ENCODE measurements around the gene ASTL.
"Not testable (repeated sequence)": the region's sequence is repeated elsewhere in the genome, so short reads cannot be mapped to it uniquely, and the experiment has no call there.

ASTL gene

DNA sequence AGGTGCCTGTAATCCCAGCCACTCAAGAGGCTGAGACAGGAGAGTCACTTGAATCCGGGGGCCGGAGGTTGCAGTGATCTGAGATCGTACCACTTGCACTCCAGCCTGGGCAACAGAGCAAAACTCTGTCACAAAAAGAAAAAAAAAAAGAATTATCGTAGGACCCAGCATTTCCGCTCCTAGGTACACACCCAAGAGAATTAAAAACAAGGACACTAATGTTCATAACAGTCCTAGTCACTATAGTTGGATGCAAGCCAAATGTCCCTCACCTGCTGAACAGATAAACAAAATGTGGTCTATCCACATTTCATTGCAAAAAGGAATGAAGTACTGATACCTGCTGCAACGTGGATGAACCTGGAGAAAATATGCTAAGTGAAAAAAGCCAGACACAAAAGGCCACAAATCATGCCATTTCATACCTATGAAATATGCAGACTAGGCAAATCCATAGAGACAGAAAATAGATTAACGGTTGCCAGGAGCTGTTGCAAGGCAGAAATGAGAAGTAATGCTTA is 43.1 kb downstream of the ASTL start:
- no peak for FAIRE-seq

- FAIRE-seq: no peak
These were observed 44.8 kb downstream of the ASTL start for GRCh38 chr2:96093528-96093927.

DNA sequence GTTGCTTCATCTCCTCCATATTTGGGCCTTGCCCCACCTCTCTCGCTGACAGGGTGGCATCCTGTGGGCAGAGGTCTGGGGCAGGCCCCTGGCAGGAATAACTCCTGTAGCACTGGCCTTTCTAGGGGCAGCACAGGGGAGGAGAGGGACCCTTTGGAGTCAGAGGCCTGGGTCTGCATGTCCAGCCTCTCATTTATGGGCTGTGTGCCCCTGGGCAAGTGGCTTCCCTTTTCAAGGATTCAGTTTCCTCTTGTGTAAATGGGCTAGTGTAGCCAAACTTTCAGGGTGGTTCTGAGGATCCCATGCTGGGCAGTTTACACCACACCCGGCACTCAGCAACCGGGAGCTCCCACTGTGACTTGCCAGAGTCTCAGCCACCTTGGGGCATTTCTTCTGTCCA is 45.4 kb downstream of the ASTL start:
- no peak for FAIRE-seq

GRCh38 chr2:96092573-96092877 is 45.8 kb downstream of the ASTL start:
- no peak for FAIRE-seq

DNA sequence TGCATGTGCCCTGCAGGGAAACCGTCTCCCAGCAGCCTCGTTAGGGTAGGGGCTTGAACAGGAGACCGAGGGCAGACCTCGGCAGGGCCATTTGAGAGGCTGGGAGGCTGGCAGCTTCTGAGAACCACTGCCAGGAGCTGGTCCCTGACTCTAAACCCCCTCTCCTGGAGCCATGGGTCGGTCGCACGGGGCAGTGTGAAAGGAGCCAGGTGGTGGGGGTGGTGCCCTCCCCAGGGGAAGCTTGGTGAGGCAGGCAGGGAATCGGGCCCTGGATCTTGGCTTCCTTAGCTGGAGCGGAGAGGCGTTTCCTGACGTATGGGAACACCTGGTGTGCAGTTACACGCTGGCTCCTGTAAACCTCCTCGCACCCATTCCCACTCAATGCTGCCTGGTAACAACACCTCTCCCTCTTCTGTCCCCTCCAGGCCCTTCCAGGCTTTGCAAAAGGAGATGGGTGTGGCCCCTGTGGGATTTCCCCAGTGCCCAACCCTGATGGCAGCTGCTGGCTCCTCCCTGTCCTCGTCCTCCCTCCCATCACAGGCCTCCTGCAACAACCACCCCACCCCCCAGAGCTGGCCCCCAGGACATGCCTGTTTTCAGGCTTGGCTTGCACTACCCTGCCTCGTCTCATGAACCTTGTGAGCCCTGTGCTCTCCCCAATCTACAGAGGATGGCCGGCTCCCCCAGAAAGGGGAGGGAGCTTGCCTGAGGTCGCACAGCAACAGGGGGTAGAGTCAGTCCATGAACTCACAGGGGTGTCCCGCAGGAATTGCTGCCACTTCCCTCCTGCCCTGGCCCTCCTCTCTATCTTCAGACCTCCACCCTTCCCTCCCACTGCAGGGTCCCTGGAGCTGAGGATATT is 46.4 kb downstream of the ASTL start:
- FAIRE-seq: no peak

DNA sequence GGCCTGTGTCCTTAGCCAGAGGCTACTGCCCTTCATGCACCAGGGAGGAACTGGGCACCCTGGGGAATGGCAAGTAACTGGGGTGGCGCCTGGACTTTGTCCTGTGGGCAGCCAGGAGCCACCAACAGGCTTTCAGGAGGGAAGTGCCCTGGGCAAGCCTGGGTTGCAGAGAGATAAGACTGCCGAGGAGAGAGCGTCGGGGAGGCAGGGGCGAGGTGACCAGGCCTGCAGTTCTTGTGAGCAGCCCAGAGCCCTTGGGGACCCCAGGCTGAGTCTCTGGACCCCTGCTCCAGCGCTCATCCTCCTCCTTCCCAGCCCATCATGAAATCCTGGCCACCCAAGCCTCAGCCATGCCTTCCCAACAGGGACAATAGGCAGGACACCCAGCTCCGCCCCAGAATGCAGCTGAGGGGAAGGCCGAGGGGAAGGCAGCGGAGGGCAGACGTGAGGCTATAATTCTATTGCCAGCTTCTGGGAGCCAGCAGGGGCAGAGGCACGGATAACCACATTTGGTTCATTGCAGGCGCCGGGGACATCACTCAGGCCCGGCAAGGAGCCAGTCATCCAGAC is 47.1 kb downstream of the ASTL start:
- no peak for FAIRE-seq

- FAIRE-seq: no peak
These were observed 47.9 kb downstream of the ASTL start for GRCh38 chr2:96090196-96090926.

DNA sequence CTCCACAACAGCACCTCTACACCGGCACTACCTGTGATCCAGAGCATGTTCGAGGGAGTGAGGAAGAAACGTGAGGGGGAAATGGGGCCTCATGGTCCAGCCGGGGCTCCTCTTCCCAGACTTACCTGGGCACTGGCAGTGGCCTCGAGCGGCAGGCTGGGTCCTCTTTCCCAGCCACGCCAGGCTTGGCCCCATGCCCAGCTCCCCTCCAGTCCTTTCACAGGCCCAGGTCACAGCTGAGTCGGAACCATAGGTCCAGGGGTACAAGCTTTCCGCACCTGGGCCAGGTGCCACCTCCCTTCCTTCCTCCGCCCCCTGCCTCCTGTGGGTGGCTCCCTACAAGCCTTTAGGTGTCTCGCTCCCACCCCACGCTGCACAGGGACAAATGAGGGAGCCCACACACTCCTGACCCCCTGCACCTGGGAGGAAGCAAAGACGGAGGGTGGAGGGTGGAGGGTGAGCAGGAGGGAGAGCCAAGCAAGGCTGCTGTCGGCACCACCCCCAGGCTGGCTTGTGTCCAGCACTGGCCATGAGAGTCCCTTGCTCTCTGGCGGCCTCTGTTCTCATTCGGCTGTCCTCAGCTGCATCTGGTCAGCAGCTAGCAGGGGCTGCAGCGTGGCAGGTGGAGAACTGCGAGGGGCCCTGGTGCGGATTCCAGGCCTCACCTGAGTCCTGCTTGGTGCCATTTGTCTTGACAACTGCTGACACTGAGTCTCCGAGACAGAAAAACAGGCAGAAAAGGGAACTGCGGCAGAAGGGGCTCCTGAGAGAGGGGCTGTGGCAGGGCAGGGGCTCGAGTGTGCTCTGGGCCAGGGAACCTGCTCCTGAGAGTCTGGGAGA is 48.7 kb downstream of the ASTL start:
- no peak for FAIRE-seq

- FAIRE-seq: no peak
These were observed 49.7 kb downstream of the ASTL start for GRCh38 chr2:96088340-96089335.

DNA sequence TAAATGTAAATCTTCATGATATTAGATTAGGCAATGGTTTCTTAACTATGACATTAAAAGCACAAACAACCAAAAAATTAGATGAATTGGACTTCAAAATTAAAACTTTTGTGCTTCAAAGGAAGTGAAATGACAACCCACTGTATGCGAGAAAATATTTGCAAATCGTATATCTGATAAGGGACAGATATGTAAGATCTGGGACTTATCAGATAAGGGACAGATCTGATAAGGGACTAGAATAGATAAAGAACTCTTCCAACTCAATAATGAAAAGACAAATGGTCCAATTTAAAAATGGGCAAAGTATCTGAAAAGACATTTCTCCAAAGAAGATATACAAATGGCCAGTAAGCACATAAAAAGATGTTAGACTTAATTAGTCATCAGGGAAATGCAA is 51.2 kb downstream of the ASTL start:
- no peak for FAIRE-seq

GRCh38 chr2:96085541-96086355 is 52.6 kb downstream of the ASTL start:
- FAIRE-seq: no peak

- FAIRE-seq: not testable (repeated sequence)
These were observed 53.3 kb downstream of the ASTL start for GRCh38 chr2:96084858-96085518.

- FAIRE-seq: no peak
These were observed 54.1 kb downstream of the ASTL start for GRCh38 chr2:96083989-96084857.

DNA sequence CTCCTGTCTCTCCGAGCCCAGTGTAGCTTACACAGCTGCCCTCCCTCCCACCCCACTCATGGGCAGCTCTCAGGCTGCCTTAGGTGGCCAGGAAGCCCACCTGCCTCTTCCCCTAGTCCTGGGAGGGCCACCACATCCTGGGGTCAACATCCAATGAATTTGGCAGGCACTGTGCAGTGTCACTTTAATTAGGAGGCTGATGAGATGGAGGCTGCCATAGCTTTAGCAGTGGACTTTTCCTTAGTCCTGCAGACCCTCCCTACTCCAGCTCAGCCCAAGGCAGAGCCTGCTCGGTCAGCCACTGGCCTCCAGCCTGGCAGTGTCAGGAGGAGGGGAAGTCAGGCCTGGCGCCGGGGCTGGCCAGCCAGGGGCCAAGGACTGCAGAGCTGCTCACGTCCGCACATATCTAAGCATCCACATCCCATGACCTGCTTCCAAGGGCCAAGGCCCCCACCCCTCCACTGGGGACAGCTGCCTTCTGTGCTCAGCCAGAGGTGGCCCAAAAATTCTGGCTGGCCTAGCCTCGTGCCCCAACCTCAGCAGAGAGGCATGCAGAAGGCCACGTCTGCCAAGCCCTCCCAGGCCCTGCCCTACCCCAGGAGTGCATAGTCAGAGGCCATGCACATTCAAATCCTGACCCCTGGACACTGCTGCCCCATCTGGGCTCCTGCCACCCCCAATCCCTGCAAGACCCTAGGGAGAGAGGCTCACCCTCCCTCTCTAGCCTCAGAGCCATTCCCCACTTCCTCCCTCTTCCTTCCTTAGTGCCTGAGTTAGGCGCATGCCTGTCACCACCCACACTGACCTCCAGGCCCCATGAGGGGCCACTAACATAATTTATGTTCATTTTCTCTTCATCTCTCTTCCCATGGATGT is 55.0 kb downstream of the ASTL start:
- FAIRE-seq: no peak

DNA sequence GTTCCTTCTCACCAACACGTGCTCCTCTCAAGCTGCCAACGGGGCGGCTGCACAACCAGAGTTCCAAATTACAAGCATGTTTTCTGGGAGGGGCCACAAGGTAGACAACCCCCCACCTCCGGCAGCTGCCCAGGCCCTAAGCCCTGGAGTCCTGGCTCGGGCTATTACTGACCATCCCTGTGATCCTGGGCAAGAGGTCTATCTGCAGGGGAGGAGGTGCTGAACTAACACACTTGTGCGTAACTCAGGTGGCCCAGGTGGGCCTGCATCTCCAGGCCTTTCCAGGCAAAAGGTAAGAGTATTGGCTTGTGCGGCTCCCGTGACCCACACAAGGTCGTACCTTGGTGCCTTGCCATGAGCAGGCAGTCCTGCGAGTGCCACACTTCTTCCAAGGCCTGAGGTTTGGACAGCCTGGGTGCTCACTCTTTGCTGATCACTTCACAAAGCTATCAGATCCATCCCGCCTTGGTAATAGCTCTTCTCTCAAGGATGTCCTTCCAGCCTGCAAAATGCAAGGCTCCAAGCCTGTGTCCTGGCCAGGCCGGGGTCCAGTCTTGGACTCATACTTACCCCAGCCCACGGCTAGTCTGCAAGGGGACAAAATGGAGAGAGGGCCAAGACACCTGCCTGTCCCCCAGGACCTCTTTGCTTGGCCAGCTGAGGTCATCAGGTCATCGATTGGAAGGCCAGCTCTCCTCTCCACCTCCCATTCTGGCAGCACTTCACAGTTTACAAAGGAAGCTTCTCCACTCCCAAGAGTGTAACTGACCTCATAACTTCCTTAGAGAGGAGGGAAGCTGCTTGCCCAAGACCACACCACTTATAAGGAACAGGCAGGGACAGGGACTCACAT is 55.9 kb downstream of the ASTL start:
- FAIRE-seq: no peak

GRCh38 chr2:96081042-96081441 is 57.3 kb downstream of the ASTL start:
- no peak for FAIRE-seq

DNA sequence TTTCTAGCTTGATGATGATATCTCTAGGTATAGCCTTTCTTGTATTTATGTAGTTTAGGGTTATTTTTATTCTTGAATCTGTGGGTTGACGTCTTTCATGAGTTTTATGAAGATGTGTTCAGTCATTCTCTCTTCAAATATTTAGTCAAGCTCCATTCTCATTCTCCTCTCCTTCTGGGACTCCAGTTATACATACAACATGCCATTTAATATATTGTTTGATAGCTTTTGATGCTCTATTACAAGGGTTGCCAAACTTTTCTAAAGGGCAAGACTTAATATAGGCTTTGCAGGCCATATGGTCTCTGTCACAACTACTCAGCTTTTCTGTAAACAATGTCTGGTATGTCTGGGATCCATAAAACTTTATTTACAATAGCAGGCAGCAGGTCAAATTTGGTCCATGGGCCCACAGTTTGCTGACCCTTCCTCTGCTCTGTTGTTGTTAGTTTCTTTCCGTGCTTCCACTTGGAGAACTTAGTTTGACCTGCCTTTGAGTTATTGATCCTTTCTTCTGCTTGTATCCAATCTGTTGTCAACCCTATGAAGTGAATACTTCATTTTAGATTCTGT is 63.0 kb downstream of the ASTL start:
- no peak for FAIRE-seq

All from islet of Langerhans (tissue), 1 donor.